Measurements from ENCODE around the gene IER2. TPM values are rescaled to one million over a fixed set of nuclear protein-coding genes. Genes with fewer than 3 reads are reported as not detected.
A peak's percentile ranks its signal among the peaks of the same experiment; 100 is the strongest.

The IER2 gene
- total RNA-seq, 1 experiment from 2014 or later, result 164 TPM

GRCh38 chr19:13160557-13160956 lies 10.3 kb downstream of the IER2 start:
- H3K4me3 ChIP-seq (ENCODE audit: low read depth, low read length, poor library complexity, severe bottlenecking), result no peak overlapping the region
- no TSS peak for BruUV-seq (replicated peaks)
- H3K27ac ChIP-seq (ENCODE audit: low read depth, low read length, poor library complexity, severe bottlenecking), result no peak overlapping the region
- H3K4me1 ChIP-seq (ENCODE audit: insufficient read depth, low read length, poor library complexity, severe bottlenecking), result peaks cover 41% of the 10 kb centered on the region
- no peaks in the 10 kb centered on the region for H3K36me3 ChIP-seq (ENCODE audit: insufficient read depth, low read length, poor library complexity, severe bottlenecking)
- CTCF ChIA-PET, result interaction anchor here (1.0 kb wide), 1 partner anchor 195 kb away, joined by 3 read pairs; no protein-coding TSS in a partner anchor
- no peaks in the 10 kb centered on the region for H3K9me3 ChIP-seq (ENCODE audit: low read depth, low read length, poor library complexity, severe bottlenecking)
- no peak for DNase-seq (ENCODE audit: low spot score)
- no peaks in the 10 kb centered on the region for H3K27me3 ChIP-seq (replicated peaks; ENCODE audit: insufficient read depth, low read depth, low read length, poor library complexity)
- intact Hi-C loops (cut with micrococcal nuclease; ENCODE audit: unreplicated experiment), result loop anchor here (10.0 kb wide), 1 partner anchor 684 kb away; no protein-coding TSS in a partner anchor
- POLR2A ChIA-PET (ENCODE audit: low non-redundant PET), result no interaction called here
- TF ChIP-seq CTCF (conservative IDR thresholded peaks at IDR 0.05; ENCODE audit: low read depth, low read length) (no peak), EZH2 (IDR thresholded peaks at IDR 0.05; ENCODE audit: borderline replicate concordance, low read depth, low read length, poor library complexity, severe bottlenecking) (no peak)

- no peaks in the 10 kb centered on the region for H3K36me3 ChIP-seq (ENCODE audit: insufficient read depth, low read length, poor library complexity, severe bottlenecking)
- peak overlapping the region; percentile 100 for H3K27ac ChIP-seq (ENCODE audit: low read depth, low read length, poor library complexity, severe bottlenecking)
- ChIA-PET CTCF (interaction anchor here (0.5 kb wide), 1 partner anchor 71 kb away, joined by 3 read pairs; no protein-coding TSS in a partner anchor), POLR2A (ENCODE audit: low non-redundant PET) (no interaction called here)
- peaks cover 48% of the 10 kb centered on the region for H3K4me1 ChIP-seq (ENCODE audit: insufficient read depth, low read length, poor library complexity, severe bottlenecking)
- DNase-seq (ENCODE audit: low spot score), result peak; percentile 99
- H3K4me3 ChIP-seq (ENCODE audit: low read depth, low read length, poor library complexity, severe bottlenecking), result peak overlapping the region; percentile 44
- H3K27me3 ChIP-seq (replicated peaks; ENCODE audit: insufficient read depth, low read depth, low read length, poor library complexity), result no peaks in the 10 kb centered on the region
- H3K9me3 ChIP-seq (ENCODE audit: low read depth, low read length, poor library complexity, severe bottlenecking), result no peaks in the 10 kb centered on the region
- TF ChIP-seq EZH2 (IDR thresholded peaks at IDR 0.05; ENCODE audit: borderline replicate concordance, low read depth, low read length, poor library complexity, severe bottlenecking) (no peak), CTCF (conservative IDR thresholded peaks at IDR 0.05; ENCODE audit: low read depth, low read length) (no peak)
- intact Hi-C loops (cut with micrococcal nuclease; ENCODE audit: unreplicated experiment), result loop anchor here (10.0 kb wide), 1 partner anchor 682 kb away; no protein-coding TSS in a partner anchor
- no TSS peak for BruUV-seq (replicated peaks)
Observed at GRCh38 chr19:13162724-13163608, 12.8 kb downstream of the IER2 start.

- Histone ChIP-seq H3K36me3 (ENCODE audit: insufficient read depth, low read length, poor library complexity, severe bottlenecking) (no peaks in the 10 kb centered on the region), H3K27me3 (replicated peaks; ENCODE audit: insufficient read depth, low read depth, low read length, poor library complexity) (no peaks in the 10 kb centered on the region), H3K4me1 (ENCODE audit: insufficient read depth, low read length, poor library complexity, severe bottlenecking) (peaks cover 49% of the 10 kb centered on the region), H3K4me3 (ENCODE audit: low read depth, low read length, poor library complexity, severe bottlenecking) (peak overlapping the region; percentile 44), H3K27ac (ENCODE audit: low read depth, low read length, poor library complexity, severe bottlenecking) (peak overlapping the region; percentile 100), H3K9me3 (ENCODE audit: low read depth, low read length, poor library complexity, severe bottlenecking) (no peaks in the 10 kb centered on the region)
- TSS peak; percentile 53 for BruUV-seq (replicated peaks)
- DNase-seq (ENCODE audit: low spot score), result peak; percentile 97
- CTCF ChIA-PET, result interaction anchor here (0.5 to 1.8 kb wide), 4 partner anchors 8 to 198 kb away, joined by 3 to 8 read pairs (median 6); no protein-coding TSS in a partner anchor
- intact Hi-C loops (cut with micrococcal nuclease; ENCODE audit: unreplicated experiment), result loop anchor here (2.0 to 10.0 kb wide), 2 partner anchors 13 to 681 kb away; partner anchors contain the start of genes IER2 and STX10
- POLR2A ChIA-PET (ENCODE audit: low non-redundant PET), result interaction anchor here (0.6 to 2.2 kb wide), 3 partner anchors 11 to 211 kb away, joined by 3 to 15 read pairs (median 13); no protein-coding TSS in a partner anchor
- no peak for TF ChIP-seq CTCF (conservative IDR thresholded peaks at IDR 0.05; ENCODE audit: low read depth, low read length)
- no peak for TF ChIP-seq EZH2 (IDR thresholded peaks at IDR 0.05; ENCODE audit: borderline replicate concordance, low read depth, low read length, poor library complexity, severe bottlenecking)
Observed at GRCh38 chr19:13163609-13164342, 13.6 kb downstream of the IER2 start.
